Chondrocyte (in vitro differentiated cells): Measurements from ENCODE around the gene ZDHHC14. TPM values are rescaled to one million over a fixed set of nuclear protein-coding genes. Genes with fewer than 3 reads are reported as not detected.

Experiments
- DNase-seq: peaks from one replicate; pipeline ENCODE4 v3.0.0; 2021; ENCODE audit warnings: mixed read lengths, low spot score
- H3K27ac Mint-ChIP-seq: one replicate; pipeline ENCODE4 v1.8.0; 2021; ENCODE audit warnings: mild to moderate bottlenecking, moderate library complexity, mixed read lengths; ENCODE audit not compliant: unreplicated experiment
- H3K27me3 Mint-ChIP-seq: 2 replicates; pipeline ENCODE4 v1.8.0; 2021; ENCODE audit warnings: low read depth, mixed read lengths
- H3K36me3 Mint-ChIP-seq: 2 replicates; pipeline ENCODE4 v1.8.0; 2021; ENCODE audit warnings: low read depth, mixed read lengths
- H3K4me1 Mint-ChIP-seq: 2 replicates; pipeline ENCODE4 v1.8.0; 2021; ENCODE audit warnings: low read depth, mild to moderate bottlenecking, mixed read lengths
- H3K4me3 Mint-ChIP-seq: one replicate; pipeline ENCODE4 v1.8.0; 2021; ENCODE audit warnings: mild to moderate bottlenecking, moderate library complexity, mixed read lengths; ENCODE audit not compliant: unreplicated experiment
- H3K9me3 Mint-ChIP-seq: 2 replicates; pipeline ENCODE4 v1.8.0; 2021; ENCODE audit warnings: low read depth, mixed read lengths
- total RNA-seq: library from RNA; stranded (reverse); gene quantifications from 3 replicates; pipeline ENCODE4 v1.2.1, GENCODE V29; 2021
- TF ChIP-seq, protein P1 (sequence below): fragments of 200-600 bp; sonication (generic); IDR thresholded peaks from 2 replicates; pipeline ENCODE4 v1.5.0; 2021; ENCODE audit warnings: antibody characterized with exemption, mild to moderate bottlenecking, moderate library complexity

The ZDHHC14 gene
- total RNA-seq, 1 donor from 2014 or later: 8.4 TPM

- H3K4me3 Mint-ChIP-seq: no peak overlapping the region
- DNase-seq: no peak
- TF ChIP-seq, protein P1, sequence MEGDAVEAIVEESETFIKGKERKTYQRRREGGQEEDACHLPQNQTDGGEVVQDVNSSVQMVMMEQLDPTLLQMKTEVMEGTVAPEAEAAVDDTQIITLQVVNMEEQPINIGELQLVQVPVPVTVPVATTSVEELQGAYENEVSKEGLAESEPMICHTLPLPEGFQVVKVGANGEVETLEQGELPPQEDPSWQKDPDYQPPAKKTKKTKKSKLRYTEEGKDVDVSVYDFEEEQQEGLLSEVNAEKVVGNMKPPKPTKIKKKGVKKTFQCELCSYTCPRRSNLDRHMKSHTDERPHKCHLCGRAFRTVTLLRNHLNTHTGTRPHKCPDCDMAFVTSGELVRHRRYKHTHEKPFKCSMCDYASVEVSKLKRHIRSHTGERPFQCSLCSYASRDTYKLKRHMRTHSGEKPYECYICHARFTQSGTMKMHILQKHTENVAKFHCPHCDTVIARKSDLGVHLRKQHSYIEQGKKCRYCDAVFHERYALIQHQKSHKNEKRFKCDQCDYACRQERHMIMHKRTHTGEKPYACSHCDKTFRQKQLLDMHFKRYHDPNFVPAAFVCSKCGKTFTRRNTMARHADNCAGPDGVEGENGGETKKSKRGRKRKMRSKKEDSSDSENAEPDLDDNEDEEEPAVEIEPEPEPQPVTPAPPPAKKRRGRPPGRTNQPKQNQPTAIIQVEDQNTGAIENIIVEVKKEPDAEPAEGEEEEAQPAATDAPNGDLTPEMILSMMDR: no peak
Observed at GRCh38 chr6:157398151-157398550, 17.2 kb downstream of the ZDHHC14 start.

DNA sequence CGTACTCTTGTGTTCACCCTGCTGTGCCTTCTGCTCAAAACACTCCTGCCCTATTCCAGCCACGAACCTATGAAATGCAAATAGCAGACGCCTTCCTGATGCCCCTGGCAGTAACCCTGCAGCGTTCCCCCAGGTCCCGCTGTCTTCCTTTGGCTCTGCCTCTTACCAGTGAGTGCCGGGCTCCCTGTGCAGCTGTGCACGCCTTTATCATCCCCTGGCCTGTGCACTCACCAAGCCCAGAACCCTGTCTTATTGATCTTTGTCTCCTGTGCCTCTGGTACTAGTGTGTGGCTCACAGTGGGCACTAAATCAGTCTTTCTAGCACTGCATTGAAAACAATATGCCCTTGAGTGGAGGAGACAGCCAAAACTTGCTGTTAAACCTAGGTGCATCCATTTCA is 19.7 kb downstream of the ZDHHC14 start:
- TF ChIP-seq, protein P1: no peak
- Mint-ChIP-seq H3K9me3 (no peaks in the 10 kb centered on the region), H3K4me1 (peaks cover 2% of the 10 kb centered on the region), H3K27ac (no peak overlapping the region), H3K4me3 (no peak overlapping the region), H3K36me3 (no peaks in the 10 kb centered on the region), H3K27me3 (no peaks in the 10 kb centered on the region)
- no peak for DNase-seq

More at GRCh38 chr6:157398151-157398550, 17.2 kb downstream of the ZDHHC14 start:
- Mint-ChIP-seq H3K27ac (no peak overlapping the region), H3K27me3 (no peaks in the 10 kb centered on the region), H3K9me3 (no peaks in the 10 kb centered on the region), H3K4me1 (no peaks in the 10 kb centered on the region), H3K36me3 (no peaks in the 10 kb centered on the region)

DNA sequence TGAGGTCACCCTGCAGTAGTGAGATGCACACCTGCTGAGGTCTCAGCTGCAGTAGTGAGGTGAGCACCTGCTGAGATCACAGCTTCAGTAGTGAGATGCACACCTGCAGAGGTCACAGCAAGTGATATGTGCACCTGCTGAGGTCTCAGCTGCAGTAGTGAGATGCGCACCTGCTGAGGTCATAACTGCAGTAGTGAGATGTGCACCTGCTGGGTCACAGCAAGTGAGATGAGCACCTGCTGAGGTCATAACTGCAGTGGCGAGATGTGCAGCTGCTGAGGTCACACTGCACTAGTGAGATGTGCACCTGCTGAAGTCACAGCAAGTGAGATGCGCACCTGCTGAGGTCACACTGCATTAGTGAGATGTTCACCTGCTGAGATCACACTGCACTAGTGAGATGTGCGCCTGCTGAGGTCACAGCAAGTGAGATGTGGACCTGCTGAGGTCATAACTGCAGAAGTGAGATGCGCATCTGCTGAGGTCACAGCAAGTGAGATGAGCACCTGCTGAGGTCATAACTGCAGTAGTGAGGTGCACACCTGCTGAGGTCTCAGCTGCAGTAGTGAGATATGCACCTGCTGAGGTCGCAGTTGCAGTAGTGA is 20.8 kb downstream of the ZDHHC14 start:
- H3K27me3 Mint-ChIP-seq: no peaks in the 10 kb centered on the region
- TF ChIP-seq, protein P1: no peak
- no peak overlapping the region for H3K4me3 Mint-ChIP-seq
- no peak overlapping the region for H3K27ac Mint-ChIP-seq
- no peaks in the 10 kb centered on the region for H3K36me3 Mint-ChIP-seq
- peaks cover 8% of the 10 kb centered on the region for H3K4me1 Mint-ChIP-seq
- H3K9me3 Mint-ChIP-seq: no peaks in the 10 kb centered on the region
- no peak for DNase-seq

GRCh38 chr6:157402996-157403685 is 22.2 kb downstream of the ZDHHC14 start:
- no peaks in the 10 kb centered on the region for H3K9me3 Mint-ChIP-seq
- no peak for DNase-seq
- H3K27me3 Mint-ChIP-seq: no peaks in the 10 kb centered on the region
- H3K4me1 Mint-ChIP-seq: peaks cover 8% of the 10 kb centered on the region
- H3K27ac Mint-ChIP-seq: no peak overlapping the region
- H3K36me3 Mint-ChIP-seq: no peaks in the 10 kb centered on the region
- no peak overlapping the region for H3K4me3 Mint-ChIP-seq
- TF ChIP-seq, protein P1: no peak

- Mint-ChIP-seq H3K4me1 (peaks cover 8% of the 10 kb centered on the region), H3K4me3 (no peak overlapping the region), H3K27ac (no peak overlapping the region), H3K36me3 (no peaks in the 10 kb centered on the region), H3K9me3 (no peaks in the 10 kb centered on the region), H3K27me3 (no peaks in the 10 kb centered on the region)
- TF ChIP-seq, protein P1: no peak
- DNase-seq: no peak
Observed at GRCh38 chr6:157403686-157404051, 22.7 kb downstream of the ZDHHC14 start.
